Measurements from ENCODE around the gene NEIL1.
A peak's percentile ranks its signal among the peaks of the same experiment; 100 is the strongest.
"Not testable (repeated sequence)": the region's sequence is repeated elsewhere in the genome, so short reads cannot be mapped to it uniquely, and the experiment has no call there.

NEIL1 gene, protein sequence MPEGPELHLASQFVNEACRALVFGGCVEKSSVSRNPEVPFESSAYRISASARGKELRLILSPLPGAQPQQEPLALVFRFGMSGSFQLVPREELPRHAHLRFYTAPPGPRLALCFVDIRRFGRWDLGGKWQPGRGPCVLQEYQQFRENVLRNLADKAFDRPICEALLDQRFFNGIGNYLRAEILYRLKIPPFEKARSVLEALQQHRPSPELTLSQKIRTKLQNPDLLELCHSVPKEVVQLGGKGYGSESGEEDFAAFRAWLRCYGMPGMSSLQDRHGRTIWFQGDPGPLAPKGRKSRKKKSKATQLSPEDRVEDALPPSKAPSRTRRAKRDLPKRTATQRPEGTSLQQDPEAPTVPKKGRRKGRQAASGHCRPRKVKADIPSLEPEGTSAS

GRCh38 chr15:75346796-75347221, at the start of gene NEIL1:
Gene NEIL1 (plus strand): TSS chr15:75347039. CDS start chr15:75348906, 1,867 bp downstream.
- ChIA-PET POLR2A (interaction anchor here (0.6 kb wide), 1 partner anchor 103 kb away, joined by 3 read pairs; no protein-coding TSS in a partner anchor), CTCF (interaction anchor here (4.9 kb wide), 1 partner anchor 21 kb away, joined by 23 read pairs; the partner anchor contains the start of gene MAN2C1)
- DNase-seq (ENCODE audit: extremely low spot score): no peak
- TF ChIP-seq, protein P1, sequence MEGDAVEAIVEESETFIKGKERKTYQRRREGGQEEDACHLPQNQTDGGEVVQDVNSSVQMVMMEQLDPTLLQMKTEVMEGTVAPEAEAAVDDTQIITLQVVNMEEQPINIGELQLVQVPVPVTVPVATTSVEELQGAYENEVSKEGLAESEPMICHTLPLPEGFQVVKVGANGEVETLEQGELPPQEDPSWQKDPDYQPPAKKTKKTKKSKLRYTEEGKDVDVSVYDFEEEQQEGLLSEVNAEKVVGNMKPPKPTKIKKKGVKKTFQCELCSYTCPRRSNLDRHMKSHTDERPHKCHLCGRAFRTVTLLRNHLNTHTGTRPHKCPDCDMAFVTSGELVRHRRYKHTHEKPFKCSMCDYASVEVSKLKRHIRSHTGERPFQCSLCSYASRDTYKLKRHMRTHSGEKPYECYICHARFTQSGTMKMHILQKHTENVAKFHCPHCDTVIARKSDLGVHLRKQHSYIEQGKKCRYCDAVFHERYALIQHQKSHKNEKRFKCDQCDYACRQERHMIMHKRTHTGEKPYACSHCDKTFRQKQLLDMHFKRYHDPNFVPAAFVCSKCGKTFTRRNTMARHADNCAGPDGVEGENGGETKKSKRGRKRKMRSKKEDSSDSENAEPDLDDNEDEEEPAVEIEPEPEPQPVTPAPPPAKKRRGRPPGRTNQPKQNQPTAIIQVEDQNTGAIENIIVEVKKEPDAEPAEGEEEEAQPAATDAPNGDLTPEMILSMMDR (IDR thresholded peaks at IDR 0.05; ENCODE audit: control extremely low read depth, extremely low read depth, low read depth, missing control alignments): no peak

DNA sequence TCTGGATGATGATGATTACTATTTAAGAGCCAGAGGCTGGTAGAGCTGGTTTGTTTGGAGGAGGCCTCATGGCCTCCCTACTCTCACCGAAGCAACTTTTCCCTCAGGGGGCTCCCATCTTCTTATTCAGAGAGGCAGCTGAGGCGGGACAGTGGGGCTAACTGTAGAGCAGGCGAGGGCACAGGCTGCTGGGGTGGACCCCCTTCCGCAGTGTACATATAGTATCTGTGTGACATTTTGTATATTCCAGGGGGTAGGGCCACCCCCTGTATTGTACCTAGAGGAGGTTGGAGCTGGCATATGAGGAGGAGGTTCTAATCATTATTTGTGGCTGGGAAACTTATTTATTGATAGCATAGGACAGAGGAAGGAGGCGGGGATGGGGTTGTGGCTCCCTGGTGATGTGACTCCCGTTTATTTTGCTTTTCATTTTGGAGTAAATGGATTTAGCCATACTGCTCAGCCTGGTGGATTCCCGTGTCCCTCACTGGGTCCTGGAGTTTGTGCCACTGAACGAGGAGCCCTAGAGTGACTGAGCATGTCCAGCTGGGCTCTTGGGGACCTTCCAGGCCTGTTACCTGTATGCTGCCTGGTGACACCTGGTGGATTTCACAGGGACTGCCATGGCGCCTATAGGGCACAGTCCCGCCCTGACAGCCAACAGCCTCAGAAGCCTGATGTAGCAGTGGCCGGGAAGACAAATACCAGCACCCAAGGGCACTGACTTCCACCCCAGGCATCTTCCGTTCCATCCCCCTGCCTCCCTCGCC, 48.1 kb upstream of the NEIL1 start:
- DNase-seq (ENCODE audit: extremely low spot score); CTCF ChIA-PET; POLR2A ChIA-PET: not testable (repeated sequence)

- POLR2A ChIA-PET; DNase-seq (ENCODE audit: extremely low spot score); CTCF ChIA-PET: not testable (repeated sequence)
- TF ChIP-seq, protein P1 (IDR thresholded peaks at IDR 0.05; ENCODE audit: control extremely low read depth, extremely low read depth, low read depth, missing control alignments): peak; percentile 43
Measured at GRCh38 chr15:75299311-75299688, 47.5 kb upstream of the NEIL1 start.

DNA sequence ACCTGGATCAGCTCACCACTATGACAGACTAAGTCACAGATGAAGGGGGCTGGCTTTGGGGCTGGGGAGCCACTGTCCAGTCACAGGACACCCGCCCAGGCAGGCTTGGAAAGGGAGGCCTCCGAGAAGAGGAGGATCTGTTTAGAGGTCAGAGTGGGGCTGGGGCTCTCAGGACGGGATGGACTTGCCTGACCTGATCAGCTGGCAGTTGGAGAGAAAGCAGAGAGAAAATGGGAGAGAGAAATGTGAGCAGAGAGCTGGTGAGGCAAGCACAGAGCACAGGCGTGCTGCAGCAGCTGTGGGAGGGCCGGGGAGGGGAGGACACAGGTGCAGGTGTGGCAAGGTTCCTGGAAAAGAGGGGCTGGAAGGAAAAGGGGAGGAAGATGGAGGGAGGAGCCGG, 46.8 kb upstream of the NEIL1 start:
- DNase-seq (ENCODE audit: extremely low spot score): not testable (repeated sequence)
- POLR2A ChIA-PET: interaction anchor here (0.5 kb wide), 1 partner anchor 366 kb away, joined by 3 read pairs; no protein-coding TSS in a partner anchor
- CTCF ChIA-PET: interaction anchor here (1.0 kb wide), 1 partner anchor 275 kb away, joined by 3 read pairs; no protein-coding TSS in a partner anchor

DNA sequence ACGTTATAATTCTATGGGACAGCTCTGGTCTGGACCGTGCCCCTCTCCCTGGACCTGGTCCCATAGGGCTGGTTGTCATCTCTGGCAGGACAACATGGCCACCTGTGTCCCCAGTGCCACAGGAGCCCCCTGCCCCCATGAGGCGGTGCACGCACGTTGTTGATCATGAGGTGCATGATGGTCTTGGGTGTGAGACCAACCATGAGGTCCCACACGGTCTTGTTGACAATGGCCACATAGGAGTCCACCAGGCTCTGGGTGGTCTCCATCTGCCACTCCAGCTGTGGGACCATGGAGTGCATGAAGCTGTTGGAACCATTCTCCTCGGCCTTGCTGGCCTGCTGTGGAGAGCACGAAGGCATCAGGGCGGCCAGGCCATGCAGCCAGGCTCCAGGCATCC, 44.5 kb upstream of the NEIL1 start:
- ChIA-PET POLR2A (no interaction called here), CTCF (no interaction called here)
- TF ChIP-seq, protein P1 (IDR thresholded peaks at IDR 0.05; ENCODE audit: control extremely low read depth, extremely low read depth, low read depth, missing control alignments): no peak
- no peak for DNase-seq (ENCODE audit: extremely low spot score)

GRCh38 chr15:75302753-75303152, 44.1 kb upstream of the NEIL1 start:
- CTCF ChIA-PET; DNase-seq (ENCODE audit: extremely low spot score); POLR2A ChIA-PET: not testable (repeated sequence)

DNA sequence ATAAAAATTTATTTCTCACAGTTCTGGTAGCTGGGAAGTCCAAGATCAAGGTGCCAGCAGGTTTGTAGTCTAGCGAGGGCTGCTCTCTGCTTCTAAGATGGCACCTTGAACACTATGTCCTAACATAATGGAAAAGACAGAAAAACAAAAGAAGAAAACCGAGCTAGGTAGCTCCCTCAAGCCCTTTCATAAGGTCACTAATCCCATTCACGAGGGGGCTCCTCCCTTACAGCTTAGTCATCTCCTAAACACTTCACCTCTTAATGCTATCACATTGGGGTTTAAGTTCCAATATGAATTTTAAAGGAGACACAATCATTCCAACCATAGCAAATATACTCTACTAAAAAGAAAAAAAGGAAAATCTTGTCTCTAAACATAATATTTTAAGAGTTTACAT, 40.7 kb upstream of the NEIL1 start:
- CTCF ChIA-PET: no interaction called here
- DNase-seq (ENCODE audit: extremely low spot score): no peak
- TF ChIP-seq, protein P1 (IDR thresholded peaks at IDR 0.05; ENCODE audit: control extremely low read depth, extremely low read depth, low read depth, missing control alignments): no peak
- POLR2A ChIA-PET: interaction anchor here (0.6 kb wide), 1 partner anchor 411 kb away, joined by 3 read pairs; no protein-coding TSS in a partner anchor

DNA sequence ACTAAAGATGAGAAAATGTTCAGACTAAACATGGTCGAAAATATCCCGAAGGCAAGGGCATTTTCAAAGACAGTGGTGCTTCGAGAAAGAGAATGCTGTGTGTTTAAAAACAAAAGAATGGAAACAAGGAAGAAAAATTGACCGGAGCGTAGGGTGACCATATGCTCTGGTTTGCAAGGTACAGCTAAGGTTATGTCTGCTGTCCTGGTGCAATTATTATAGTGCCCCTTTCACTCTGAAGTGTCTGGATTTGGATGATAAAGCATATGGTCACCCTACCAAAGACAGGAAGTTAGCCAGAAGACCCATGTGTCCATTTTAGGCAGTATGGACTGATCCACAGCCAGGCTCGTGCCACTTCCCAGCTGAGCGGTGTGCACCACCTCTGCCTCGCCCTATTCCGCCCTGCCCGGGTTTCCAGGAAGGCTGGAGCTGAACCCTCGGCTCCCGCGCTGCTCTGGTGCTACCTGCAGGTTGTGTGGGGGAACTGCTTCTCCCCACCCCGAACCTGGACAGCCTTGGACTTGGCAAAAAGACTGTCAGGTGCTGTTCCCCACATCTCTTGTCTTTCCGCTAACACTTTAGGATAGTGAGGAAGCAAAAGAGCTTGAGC, 39.0 kb upstream of the NEIL1 start:
- TF ChIP-seq, protein P1 (IDR thresholded peaks at IDR 0.05; ENCODE audit: control extremely low read depth, extremely low read depth, low read depth, missing control alignments): peak; percentile 33
- ChIA-PET POLR2A (no interaction called here), CTCF (no interaction called here)
- peak; percentile 46 for DNase-seq (ENCODE audit: extremely low spot score)

Data from GM10248 (cell line).